ENCODE measurements around the gene RAP2B. TPM values are rescaled to one million over a fixed set of nuclear protein-coding genes. Genes with fewer than 3 reads are reported as not detected.
A peak's percentile ranks its signal among the peaks of the same experiment; 100 is the strongest.

The RAP2B gene
- total RNA-seq, 4 donors from 2014 or later = 1.8 to 20.5 (median 8.6) TPM

DNA sequence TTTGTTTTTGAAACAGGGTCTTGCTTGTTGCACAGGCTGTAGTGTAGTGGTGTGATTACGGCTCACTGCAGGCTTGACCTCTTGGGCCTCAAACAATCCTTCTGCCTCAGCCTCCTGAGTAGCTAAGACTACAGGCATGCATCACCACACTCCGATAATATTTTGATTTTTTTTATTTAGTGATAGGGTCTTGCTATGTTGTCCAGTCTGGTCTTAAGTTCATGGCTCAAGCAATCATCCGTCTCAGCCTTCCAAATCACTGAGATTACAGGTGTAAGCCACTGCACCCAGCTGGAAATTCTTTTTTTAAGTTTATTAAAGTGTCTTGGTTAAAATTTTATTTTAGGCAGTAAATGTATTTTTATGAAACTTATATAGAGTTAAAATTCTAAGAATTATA is 32.2 kb upstream of the RAP2B start:
- no peaks in the 10 kb centered on the region for H3K9me3 ChIP-seq
- no peaks in the 10 kb centered on the region for H3K4me1 ChIP-seq
- TF ChIP-seq POLR2A (IDR thresholded peaks at IDR 0.05) = no peak
- TF ChIP-seq, protein P1, sequence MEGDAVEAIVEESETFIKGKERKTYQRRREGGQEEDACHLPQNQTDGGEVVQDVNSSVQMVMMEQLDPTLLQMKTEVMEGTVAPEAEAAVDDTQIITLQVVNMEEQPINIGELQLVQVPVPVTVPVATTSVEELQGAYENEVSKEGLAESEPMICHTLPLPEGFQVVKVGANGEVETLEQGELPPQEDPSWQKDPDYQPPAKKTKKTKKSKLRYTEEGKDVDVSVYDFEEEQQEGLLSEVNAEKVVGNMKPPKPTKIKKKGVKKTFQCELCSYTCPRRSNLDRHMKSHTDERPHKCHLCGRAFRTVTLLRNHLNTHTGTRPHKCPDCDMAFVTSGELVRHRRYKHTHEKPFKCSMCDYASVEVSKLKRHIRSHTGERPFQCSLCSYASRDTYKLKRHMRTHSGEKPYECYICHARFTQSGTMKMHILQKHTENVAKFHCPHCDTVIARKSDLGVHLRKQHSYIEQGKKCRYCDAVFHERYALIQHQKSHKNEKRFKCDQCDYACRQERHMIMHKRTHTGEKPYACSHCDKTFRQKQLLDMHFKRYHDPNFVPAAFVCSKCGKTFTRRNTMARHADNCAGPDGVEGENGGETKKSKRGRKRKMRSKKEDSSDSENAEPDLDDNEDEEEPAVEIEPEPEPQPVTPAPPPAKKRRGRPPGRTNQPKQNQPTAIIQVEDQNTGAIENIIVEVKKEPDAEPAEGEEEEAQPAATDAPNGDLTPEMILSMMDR (IDR thresholded peaks at IDR 0.05) = no peak
- H3K4me3 ChIP-seq = no peak overlapping the region
- H3K27me3 ChIP-seq = no peaks in the 10 kb centered on the region
- no peak for DNase-seq
- H3K36me3 ChIP-seq = no peaks in the 10 kb centered on the region
- intact Hi-C loops (cut with DNase I; ENCODE audit: low total_unique reads) = no loop called here
- H3K27ac ChIP-seq = no peak overlapping the region

GRCh38 chr3:153130312-153130977 is 31.6 kb upstream of the RAP2B start:
- intact Hi-C loops (cut with DNase I; ENCODE audit: low total_unique reads) = no loop called here
- TF ChIP-seq, protein P1 (IDR thresholded peaks at IDR 0.05) = no peak
- no peak for TF ChIP-seq POLR2A (IDR thresholded peaks at IDR 0.05)
- H3K27me3 ChIP-seq = no peaks in the 10 kb centered on the region
- H3K36me3 ChIP-seq = no peaks in the 10 kb centered on the region
- DNase-seq = no peak
- no peak overlapping the region for H3K27ac ChIP-seq
- H3K4me3 ChIP-seq = no peak overlapping the region
- no peaks in the 10 kb centered on the region for H3K4me1 ChIP-seq
- H3K9me3 ChIP-seq = no peaks in the 10 kb centered on the region

- Histone ChIP-seq H3K9me3 (no peaks in the 10 kb centered on the region), H3K4me1 (no peaks in the 10 kb centered on the region), H3K27ac (no peak overlapping the region), H3K27me3 (no peaks in the 10 kb centered on the region), H3K36me3 (no peaks in the 10 kb centered on the region), H3K4me3 (no peak overlapping the region)
- intact Hi-C loops (cut with DNase I; ENCODE audit: low total_unique reads) = no loop called here
- DNase-seq = no peak
- TF ChIP-seq, protein P1 (IDR thresholded peaks at IDR 0.05) = no peak
- no peak for TF ChIP-seq POLR2A (IDR thresholded peaks at IDR 0.05)
Measured at GRCh38 chr3:153137626-153138025, 24.4 kb upstream of the RAP2B start.

DNA sequence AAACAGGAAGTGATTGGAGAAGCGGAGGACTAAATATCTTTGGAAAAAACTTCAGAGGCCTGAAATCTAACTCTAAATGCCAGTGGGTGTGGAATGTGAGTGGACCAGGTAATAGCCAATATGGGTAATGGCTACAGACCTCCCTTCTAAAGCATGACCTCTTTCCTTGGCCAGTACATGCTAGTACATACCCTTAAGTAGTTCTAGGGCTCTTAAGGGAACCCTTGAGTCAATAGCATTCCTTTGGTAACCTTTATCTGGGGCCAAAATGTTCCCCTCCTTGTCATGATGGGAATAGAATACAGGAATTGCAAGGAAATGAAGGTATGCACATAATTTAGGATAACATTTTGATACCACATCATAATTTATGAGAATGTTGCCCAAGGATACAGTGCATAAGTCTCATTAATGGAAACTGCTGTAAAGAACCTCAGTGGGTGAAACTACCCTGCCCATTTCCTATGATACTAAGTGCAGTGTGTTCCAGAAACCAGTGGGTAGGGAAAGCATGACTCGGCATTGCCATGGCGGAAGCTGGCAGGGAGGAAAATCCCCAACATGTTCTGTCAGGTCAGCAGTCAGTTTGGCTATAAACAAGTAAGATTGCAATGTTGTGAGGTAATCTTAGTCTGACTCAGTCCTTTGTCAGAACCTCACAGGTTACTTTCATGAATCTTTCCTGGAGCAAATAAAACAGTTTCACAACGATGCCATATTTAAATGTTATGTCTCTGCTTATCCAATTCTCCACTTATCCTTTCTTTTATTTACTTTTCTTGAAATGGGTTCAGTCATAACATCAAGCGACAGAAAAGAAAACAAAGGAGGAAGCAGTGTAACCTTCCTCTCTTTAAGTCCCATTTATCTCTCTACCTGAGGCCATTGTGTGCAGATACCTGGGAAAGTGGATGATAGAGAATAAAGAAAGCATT is 23.5 kb upstream of the RAP2B start:
- Histone ChIP-seq H3K27me3 (no peaks in the 10 kb centered on the region), H3K36me3 (no peaks in the 10 kb centered on the region), H3K4me1 (no peaks in the 10 kb centered on the region), H3K4me3 (no peak overlapping the region), H3K9me3 (no peaks in the 10 kb centered on the region), H3K27ac (peak overlapping the region; percentile 48 to 52)
- no peak for TF ChIP-seq POLR2A (IDR thresholded peaks at IDR 0.05)
- TF ChIP-seq, protein P1 (IDR thresholded peaks at IDR 0.05) = no peak
- intact Hi-C loops (cut with DNase I; ENCODE audit: low total_unique reads) = no loop called here
- peak; percentile 29 to 38 for DNase-seq

DNA sequence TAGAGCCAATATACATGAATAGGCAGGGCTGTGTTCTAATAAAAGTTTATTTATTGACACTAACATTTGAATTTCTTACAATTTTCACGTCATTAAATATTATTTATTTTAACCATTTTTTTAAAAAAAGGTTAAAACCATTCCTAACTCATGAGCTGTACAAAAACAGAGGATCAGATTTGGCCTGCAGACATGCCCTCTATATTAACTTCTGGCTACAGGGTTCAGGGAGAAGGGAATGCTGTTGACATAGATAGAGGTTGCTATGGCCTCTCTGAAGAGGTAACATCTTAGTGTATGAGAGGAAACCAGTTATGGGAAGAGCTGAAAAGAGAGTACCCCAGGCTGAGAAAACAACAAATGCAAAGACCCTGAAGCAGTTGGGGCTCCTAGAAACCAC is 19.1 kb upstream of the RAP2B start:
- Histone ChIP-seq H3K27ac (no peak overlapping the region), H3K4me3 (no peak overlapping the region), H3K36me3 (no peaks in the 10 kb centered on the region), H3K9me3 (no peaks in the 10 kb centered on the region), H3K27me3 (no peaks in the 10 kb centered on the region), H3K4me1 (no peaks in the 10 kb centered on the region)
- TF ChIP-seq, protein P1 (IDR thresholded peaks at IDR 0.05) = no peak
- TF ChIP-seq POLR2A (IDR thresholded peaks at IDR 0.05) = no peak
- intact Hi-C loops (cut with DNase I; ENCODE audit: low total_unique reads) = no loop called here
- DNase-seq = no peak
